ENCODE data around the gene LLGL1. TPM values are rescaled to one million over a fixed set of nuclear protein-coding genes. Genes with fewer than 3 reads are reported as not detected.

LLGL1 gene
- total RNA-seq, 1 donor from 2014 or later = 61.2 TPM

DNA sequence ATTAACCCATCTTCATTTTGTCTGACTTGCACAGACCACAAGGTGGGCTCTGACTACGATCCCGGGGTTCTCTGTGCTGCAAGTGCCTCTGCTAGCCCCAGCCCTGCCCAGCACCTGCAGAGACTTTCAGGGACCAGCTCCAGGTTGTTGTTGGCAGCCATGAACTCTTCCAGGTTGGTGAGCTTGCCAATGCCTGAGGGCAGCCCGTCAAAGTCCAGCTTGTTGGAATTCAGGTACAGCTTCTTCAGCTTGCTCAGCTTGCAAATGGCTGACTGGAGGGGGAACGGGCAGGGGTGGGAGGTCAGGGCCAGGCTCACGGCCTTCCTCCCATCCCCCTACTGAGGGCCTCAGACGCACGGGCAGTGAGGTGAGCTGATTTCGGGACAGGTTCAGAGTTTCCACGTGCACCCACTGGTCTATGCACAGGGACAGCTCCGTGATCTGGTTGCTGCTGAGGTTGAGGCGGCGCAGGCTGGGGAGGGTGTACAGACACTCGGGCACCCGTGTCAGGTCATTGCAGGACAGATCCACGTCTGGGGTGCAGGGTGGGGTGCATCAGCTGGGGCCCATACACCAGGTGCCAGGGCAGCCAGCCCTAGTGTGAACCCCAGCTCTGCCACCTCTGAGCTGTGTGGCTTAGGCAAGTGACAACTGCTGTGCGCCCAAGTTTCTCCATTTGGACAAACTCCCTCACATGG is 27.9 kb downstream of the LLGL1 start:
- Mint-ChIP-seq H3K27me3 (no peaks in the 10 kb centered on the region), H3K9me3 (no peaks in the 10 kb centered on the region), H3K36me3 (peaks cover 4% of the 10 kb centered on the region), H3K4me1 (ENCODE audit: unreplicated experiment) (peaks cover 11% of the 10 kb centered on the region), H3K27ac (no peak overlapping the region), H3K4me3 (no peak overlapping the region)
- TF ChIP-seq, protein P1, sequence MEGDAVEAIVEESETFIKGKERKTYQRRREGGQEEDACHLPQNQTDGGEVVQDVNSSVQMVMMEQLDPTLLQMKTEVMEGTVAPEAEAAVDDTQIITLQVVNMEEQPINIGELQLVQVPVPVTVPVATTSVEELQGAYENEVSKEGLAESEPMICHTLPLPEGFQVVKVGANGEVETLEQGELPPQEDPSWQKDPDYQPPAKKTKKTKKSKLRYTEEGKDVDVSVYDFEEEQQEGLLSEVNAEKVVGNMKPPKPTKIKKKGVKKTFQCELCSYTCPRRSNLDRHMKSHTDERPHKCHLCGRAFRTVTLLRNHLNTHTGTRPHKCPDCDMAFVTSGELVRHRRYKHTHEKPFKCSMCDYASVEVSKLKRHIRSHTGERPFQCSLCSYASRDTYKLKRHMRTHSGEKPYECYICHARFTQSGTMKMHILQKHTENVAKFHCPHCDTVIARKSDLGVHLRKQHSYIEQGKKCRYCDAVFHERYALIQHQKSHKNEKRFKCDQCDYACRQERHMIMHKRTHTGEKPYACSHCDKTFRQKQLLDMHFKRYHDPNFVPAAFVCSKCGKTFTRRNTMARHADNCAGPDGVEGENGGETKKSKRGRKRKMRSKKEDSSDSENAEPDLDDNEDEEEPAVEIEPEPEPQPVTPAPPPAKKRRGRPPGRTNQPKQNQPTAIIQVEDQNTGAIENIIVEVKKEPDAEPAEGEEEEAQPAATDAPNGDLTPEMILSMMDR (conservative IDR thresholded peaks at IDR 0.05) = no peak
- DNase-seq (ENCODE audit: extremely low spot score, unreplicated experiment) = no peak

DNA sequence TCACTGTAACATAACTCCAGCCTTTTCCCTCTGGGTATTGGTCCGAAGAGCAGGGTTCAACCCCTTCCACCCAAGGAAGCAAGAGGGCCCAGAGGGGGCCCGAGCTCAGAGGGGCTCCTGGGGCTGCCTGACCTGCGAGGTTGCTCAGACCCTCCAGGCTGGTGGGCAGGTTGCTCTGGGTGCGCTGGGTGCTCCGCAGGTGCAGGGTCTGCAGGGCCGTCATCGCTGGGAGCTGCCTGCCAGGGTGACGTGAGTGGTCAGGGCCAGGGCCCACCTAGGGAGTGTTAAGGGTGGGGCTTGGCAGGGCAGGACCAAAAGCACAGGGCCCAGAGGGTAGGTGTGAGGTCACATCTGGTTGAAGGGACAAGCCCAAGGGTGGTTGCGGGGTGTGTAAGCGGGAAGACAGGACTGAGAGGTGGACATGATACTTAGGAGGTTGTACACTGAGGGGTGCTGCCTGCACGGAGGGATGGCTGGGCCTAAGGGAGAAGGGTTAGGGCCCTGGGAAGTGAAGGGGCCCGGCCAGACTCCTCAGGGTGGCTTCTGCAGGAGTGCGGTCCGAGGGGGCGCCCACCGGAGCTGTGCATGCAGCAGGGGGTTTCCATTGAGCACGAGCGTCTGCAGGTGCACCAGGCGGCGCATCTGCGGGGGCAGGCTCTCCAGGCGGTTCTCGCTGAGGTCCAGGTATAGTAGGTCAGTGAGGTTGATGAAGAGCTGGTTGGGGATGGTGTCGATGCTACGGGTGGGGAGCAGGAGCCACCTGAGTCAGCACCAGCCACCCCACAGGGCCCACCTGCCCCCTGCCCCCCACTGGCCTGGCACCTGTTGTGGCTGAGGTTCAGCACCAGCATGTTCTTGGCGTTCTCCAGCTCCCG is 28.7 kb downstream of the LLGL1 start:
- Mint-ChIP-seq H3K4me3 (no peak overlapping the region), H3K27me3 (no peaks in the 10 kb centered on the region), H3K9me3 (no peaks in the 10 kb centered on the region), H3K4me1 (ENCODE audit: unreplicated experiment) (peaks cover 8% of the 10 kb centered on the region), H3K36me3 (peaks cover 4% of the 10 kb centered on the region), H3K27ac (no peak overlapping the region)
- DNase-seq (ENCODE audit: extremely low spot score, unreplicated experiment) = no peak
- TF ChIP-seq, protein P1 (conservative IDR thresholded peaks at IDR 0.05) = no peak

DNA sequence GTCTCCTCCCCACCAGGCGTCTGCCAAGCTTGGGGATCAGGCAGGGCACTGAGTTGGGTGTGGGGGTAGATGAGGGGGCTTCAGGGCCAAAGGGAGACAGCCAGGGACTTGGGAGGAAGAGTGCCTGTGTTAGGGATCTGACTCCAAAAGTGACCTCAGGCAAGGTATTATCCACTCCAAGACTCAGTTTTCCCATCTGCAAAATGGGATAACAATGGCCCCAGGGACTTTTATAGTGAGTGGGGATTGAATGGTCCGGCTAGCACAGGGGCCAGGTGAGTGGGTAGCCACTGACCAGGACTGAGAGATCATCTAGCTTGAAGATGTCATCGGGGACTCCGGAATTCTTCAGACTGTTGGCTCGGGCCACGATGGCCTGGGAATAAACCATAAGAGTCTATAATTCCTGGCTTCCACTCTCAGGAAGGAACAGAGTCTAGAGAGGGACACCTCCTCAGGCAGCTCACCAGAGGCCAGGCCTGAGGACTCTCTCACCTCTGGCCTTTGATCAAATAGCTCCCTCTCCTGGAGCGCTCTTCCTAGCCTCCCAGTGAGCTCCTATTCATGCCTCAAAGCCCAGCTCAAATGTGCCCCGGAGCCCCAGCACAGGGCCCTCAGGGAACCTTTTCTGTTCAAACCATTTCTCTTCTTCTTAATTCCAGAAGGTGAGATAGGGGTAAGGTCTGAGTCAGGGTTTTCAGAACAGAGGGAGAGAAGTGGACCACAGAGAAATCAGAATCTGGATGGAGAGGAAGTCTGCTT is 29.6 kb downstream of the LLGL1 start:
- Mint-ChIP-seq H3K4me3 (no peak overlapping the region), H3K9me3 (no peaks in the 10 kb centered on the region), H3K4me1 (ENCODE audit: unreplicated experiment) (peaks cover 14% of the 10 kb centered on the region), H3K36me3 (peaks cover 4% of the 10 kb centered on the region), H3K27ac (no peak overlapping the region), H3K27me3 (no peaks in the 10 kb centered on the region)
- TF ChIP-seq, protein P1 (conservative IDR thresholded peaks at IDR 0.05) = no peak
- DNase-seq (ENCODE audit: extremely low spot score, unreplicated experiment) = no peak

DNA sequence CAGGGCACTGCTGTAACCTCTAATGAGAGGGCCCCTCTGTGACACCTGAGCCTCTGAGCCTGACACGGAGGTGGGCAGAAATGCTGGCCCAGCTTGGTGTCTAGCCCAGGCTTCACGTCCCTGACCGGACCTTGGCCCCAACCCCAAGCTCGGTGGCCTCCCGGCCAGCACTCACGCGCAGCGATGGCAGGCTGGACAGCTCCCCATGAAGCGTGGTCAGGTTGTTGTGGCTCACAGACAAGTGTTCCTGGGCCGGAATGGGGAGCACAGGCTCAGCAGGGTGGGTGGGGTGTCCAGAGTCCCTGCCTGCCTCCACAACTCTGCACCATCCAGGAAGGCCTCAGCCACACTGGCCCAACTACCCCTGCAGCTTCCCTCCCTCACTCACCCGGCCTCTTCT is 30.9 kb downstream of the LLGL1 start:
- H3K4me1 Mint-ChIP-seq (ENCODE audit: unreplicated experiment) = peaks cover 10% of the 10 kb centered on the region

DNA sequence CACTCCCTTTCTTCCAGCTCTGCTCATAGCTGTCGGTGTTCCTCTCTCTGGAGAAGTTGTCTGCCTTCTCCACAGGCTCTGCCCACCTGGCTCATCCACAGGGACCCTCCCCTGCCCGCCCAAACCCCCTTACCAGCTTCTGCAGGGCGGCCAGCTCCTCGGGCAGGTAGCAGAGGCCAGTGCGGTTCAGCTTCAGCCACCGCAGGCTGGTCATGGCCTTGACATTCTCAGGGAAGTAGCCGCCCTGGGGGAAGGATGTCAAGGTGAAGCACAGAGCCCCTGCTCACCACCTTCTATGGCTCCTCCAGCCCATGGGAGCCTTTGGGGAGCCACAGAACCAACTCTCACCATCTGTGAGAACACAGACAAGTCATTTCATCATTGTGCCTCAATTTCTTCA is 31.3 kb downstream of the LLGL1 start:
- peaks cover 10% of the 10 kb centered on the region for H3K4me1 Mint-ChIP-seq (ENCODE audit: unreplicated experiment)
- H3K9me3 Mint-ChIP-seq = no peaks in the 10 kb centered on the region
- no peak for DNase-seq (ENCODE audit: extremely low spot score, unreplicated experiment)
- TF ChIP-seq, protein P1 (conservative IDR thresholded peaks at IDR 0.05) = no peak
- H3K27ac Mint-ChIP-seq = peak overlapping the region; percentile 98
- H3K36me3 Mint-ChIP-seq = no peaks in the 10 kb centered on the region
- H3K27me3 Mint-ChIP-seq = no peaks in the 10 kb centered on the region
- peak overlapping the region; percentile 98 for H3K4me3 Mint-ChIP-seq

More for the DNA sequence above, 30.9 kb downstream of the LLGL1 start:
- Mint-ChIP-seq H3K9me3 (no peaks in the 10 kb centered on the region), H3K4me3 (peak overlapping the region; percentile 45), H3K36me3 (no peaks in the 10 kb centered on the region), H3K27me3 (no peaks in the 10 kb centered on the region), H3K27ac (peak overlapping the region; percentile 51)
- TF ChIP-seq, protein P1 (conservative IDR thresholded peaks at IDR 0.05) = no peak
- DNase-seq (ENCODE audit: extremely low spot score, unreplicated experiment) = no peak

Data from type B pancreatic cell (in vitro differentiated cells).